Neural progenitor cell (in vitro differentiated cells): ENCODE results near the gene RHBDL1. TPM values are rescaled to one million over a fixed set of nuclear protein-coding genes. Genes with fewer than 3 reads are reported as not detected.

ENCODE experiments used
- DNase-seq: peaks from one replicate; pipeline ENCODE4 v3.0.0-alpha.2; 2016; ENCODE audit warnings: low spot score
- H2AFZ ChIP-seq: fragments of 200-600 bp; sonication (generic); replicated peaks from 2 replicates; pipeline ENCODE4 v1.6.1; 2016; ENCODE audit warnings: antibody characterized with exemption
- H3F3A ChIP-seq: fragments of 200-600 bp; sonication (generic); 2 replicates; pipeline ENCODE4 v1.6.1; 2016; ENCODE audit warnings: antibody characterized with exemption, low read depth
- H3K27ac ChIP-seq: fragments of 200-600 bp; sonication (generic); 2 replicates; pipeline ENCODE4 v1.5.1; 2016; ENCODE audit warnings: mild to moderate bottlenecking
- H3K27me3 ChIP-seq: fragments of 200-600 bp; sonication (generic); 2 replicates; pipeline ENCODE4 v1.6.1; 2016; ENCODE audit warnings: mild to moderate bottlenecking, moderate library complexity
- H3K36me3 ChIP-seq: fragments of 200-600 bp; sonication (generic); 2 replicates; pipeline ENCODE4 v1.5.1; 2016
- H3K4me1 ChIP-seq: fragments of 200-600 bp; sonication (generic); 2 replicates; pipeline ENCODE4 v1.6.1; 2016; ENCODE audit warnings: mixed run types
- H3K4me2 ChIP-seq: fragments of 200-600 bp; sonication (generic); 2 replicates; pipeline ENCODE4 v1.6.1; 2016
- H3K4me3 ChIP-seq: fragments of 200-600 bp; sonication (generic); 2 replicates; pipeline ENCODE4 v1.5.1; 2016
- H3K79me2 ChIP-seq: fragments of 200-600 bp; sonication (generic); 2 replicates; pipeline ENCODE4 v1.6.1; 2016; ENCODE audit warnings: low read depth
- H3K9ac ChIP-seq: fragments of 200-600 bp; sonication (generic); 2 replicates; pipeline ENCODE4 v1.6.1; 2016
- H3K9me3 ChIP-seq: fragments of 200-600 bp; sonication (generic); 2 replicates; pipeline ENCODE4 v1.5.1; 2016; ENCODE audit warnings: low read depth
- H4K20me1 ChIP-seq: fragments of 200-600 bp; sonication (generic); 2 replicates; pipeline ENCODE4 v1.6.1; 2016; ENCODE audit warnings: low read depth
- H3K27ac Mint-ChIP-seq: 3 replicates; pipeline ENCODE4 v1.8.0; 2021; ENCODE audit warnings: mixed read lengths
- H3K27me3 Mint-ChIP-seq: 2 replicates; pipeline ENCODE4 v1.8.0; 2022; ENCODE audit warnings: low read depth, mild to moderate bottlenecking, inconsistent platforms, moderate library complexity, mixed read lengths; ENCODE audit not compliant: insufficient read depth
- H3K36me3 Mint-ChIP-seq: 3 replicates; pipeline ENCODE4 v1.8.0; 2021; ENCODE audit warnings: mixed read lengths
- H3K4me1 Mint-ChIP-seq: 3 replicates; pipeline ENCODE4 v1.8.0; 2021; ENCODE audit warnings: mixed read lengths
- H3K4me3 Mint-ChIP-seq: 3 replicates; pipeline ENCODE4 v1.8.0; 2021; ENCODE audit warnings: mild to moderate bottlenecking, moderate library complexity, mixed read lengths
- H3K9me3 Mint-ChIP-seq: 3 replicates; pipeline ENCODE4 v1.8.0; 2020; ENCODE audit warnings: mixed read lengths
- EZH2 ChIP-seq: fragments of 200-600 bp; sonication (generic); IDR thresholded peaks from 2 replicates; pipeline ENCODE4 v1.6.1; 2017; ENCODE audit warnings: antibody characterized with exemption, mild to moderate bottlenecking, moderate library complexity
- EZH2phosphoT487 ChIP-seq: fragments of 200-600 bp; sonication (generic); IDR thresholded peaks from 2 replicates; pipeline ENCODE4 v1.6.1; 2017; ENCODE audit warnings: antibody characterized with exemption
- total RNA-seq: library from RNA; depleted of rRNA; stranded (reverse); fragments of >200 nt; gene quantifications from 2 replicates; pipeline ENCODE4 v1.2.3, GENCODE V29; 2015; ENCODE audit warnings: low replicate concordance
- TF ChIP-seq, protein P1 (sequence below): fragments of 200-600 bp; sonication (generic); IDR thresholded peaks from 2 replicates; pipeline ENCODE4 v1.5.1; 2017; ENCODE audit warnings: antibody characterized with exemption, mild to moderate bottlenecking

RHBDL1 gene
- total RNA-seq, 1 donor from 2014 or later: 0.28 TPM

DNA sequence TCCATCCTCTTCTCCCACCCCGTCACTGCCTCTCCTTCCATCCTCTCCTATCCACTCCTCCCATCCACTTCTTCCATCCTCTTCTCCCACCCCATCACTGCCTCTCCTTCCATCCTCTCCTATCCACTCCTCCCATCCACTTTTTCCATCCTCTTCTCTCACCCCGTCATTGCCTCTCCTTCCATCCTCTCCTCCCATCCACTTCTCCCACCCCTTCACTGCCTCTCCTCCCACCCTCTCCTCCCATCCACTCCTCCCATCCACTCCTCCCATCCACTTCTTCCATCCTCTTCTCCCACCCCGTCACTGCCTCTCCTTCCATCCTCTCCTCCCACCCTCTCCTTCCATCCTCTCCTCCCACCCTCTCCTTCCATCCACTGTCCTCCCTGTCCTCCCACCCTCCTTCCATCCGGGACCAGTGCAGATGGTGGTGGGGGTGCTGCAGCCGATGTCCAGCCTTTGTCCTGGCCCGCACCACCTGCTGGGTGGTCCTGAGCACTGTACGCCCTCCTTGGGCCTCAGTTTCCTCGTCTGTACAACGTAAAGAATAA, 43.6 kb upstream of the RHBDL1 start:
- peak overlapping the region; percentile 67 for H3K4me3 Mint-ChIP-seq
- no peak overlapping the region for H2AFZ ChIP-seq

DNA sequence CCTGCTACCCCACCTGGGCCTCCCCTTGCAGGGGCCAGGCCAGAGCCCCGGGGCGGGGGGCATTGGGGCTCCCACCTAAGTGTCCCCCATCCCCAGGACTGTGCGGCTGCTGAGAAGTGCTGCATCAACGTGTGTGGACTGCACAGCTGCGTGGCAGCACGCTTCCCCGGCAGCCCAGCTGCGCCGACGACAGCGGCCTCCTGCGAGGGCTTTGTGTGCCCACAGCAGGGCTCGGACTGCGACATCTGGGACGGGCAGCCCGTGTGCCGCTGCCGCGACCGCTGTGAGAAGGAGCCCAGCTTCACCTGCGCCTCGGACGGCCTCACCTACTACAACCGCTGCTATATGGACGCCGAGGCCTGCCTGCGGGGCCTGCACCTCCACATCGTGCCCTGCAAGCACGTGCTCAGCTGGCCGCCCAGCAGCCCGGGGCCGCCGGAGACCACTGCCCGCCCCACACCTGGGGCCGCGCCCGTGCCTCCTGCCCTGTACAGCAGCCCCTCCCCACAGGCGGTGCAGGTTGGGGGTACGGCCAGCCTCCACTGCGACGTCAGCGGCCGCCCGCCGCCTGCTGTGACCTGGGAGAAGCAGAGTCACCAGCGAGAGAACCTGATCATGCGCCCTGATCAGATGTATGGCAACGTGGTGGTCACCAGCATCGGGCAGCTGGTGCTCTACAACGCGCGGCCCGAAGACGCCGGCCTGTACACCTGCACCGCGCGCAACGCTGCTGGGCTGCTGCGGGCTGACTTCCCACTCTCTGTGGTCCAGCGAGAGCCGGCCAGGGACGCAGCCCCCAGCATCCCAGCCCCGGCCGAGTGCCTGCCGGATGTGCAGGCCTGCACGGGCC, 42.8 kb upstream of the RHBDL1 start:
- H3K36me3 ChIP-seq: no peaks in the 10 kb centered on the region
- peak overlapping the region; percentile 27 for H3K4me3 Mint-ChIP-seq
- peaks cover 3% of the 10 kb centered on the region for H3K36me3 Mint-ChIP-seq
- peaks cover 30% of the 10 kb centered on the region for H3K4me1 ChIP-seq
- H3K27me3 Mint-ChIP-seq: peaks cover 12% of the 10 kb centered on the region
- no peak for DNase-seq
- H3F3A ChIP-seq: peaks cover 33% of the 10 kb centered on the region
- H4K20me1 ChIP-seq: peaks cover 43% of the 10 kb centered on the region
- no peak overlapping the region for H3K27ac Mint-ChIP-seq
- H3K27me3 ChIP-seq: no peaks in the 10 kb centered on the region
- no peaks in the 10 kb centered on the region for H3K9me3 ChIP-seq
- H3K79me2 ChIP-seq: peaks cover 12% of the 10 kb centered on the region
- peaks cover 26% of the 10 kb centered on the region for H3K4me1 Mint-ChIP-seq
- H3K9ac ChIP-seq: no peak overlapping the region
- peaks cover 3% of the 10 kb centered on the region for H3K9me3 Mint-ChIP-seq
- peak overlapping the region; percentile 93 for H3K4me2 ChIP-seq
- TF ChIP-seq, protein P1, sequence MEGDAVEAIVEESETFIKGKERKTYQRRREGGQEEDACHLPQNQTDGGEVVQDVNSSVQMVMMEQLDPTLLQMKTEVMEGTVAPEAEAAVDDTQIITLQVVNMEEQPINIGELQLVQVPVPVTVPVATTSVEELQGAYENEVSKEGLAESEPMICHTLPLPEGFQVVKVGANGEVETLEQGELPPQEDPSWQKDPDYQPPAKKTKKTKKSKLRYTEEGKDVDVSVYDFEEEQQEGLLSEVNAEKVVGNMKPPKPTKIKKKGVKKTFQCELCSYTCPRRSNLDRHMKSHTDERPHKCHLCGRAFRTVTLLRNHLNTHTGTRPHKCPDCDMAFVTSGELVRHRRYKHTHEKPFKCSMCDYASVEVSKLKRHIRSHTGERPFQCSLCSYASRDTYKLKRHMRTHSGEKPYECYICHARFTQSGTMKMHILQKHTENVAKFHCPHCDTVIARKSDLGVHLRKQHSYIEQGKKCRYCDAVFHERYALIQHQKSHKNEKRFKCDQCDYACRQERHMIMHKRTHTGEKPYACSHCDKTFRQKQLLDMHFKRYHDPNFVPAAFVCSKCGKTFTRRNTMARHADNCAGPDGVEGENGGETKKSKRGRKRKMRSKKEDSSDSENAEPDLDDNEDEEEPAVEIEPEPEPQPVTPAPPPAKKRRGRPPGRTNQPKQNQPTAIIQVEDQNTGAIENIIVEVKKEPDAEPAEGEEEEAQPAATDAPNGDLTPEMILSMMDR: no peak
- no peak for TF ChIP-seq EZH2phosphoT487
- no peak for TF ChIP-seq EZH2
- no peak overlapping the region for H2AFZ ChIP-seq
- no peak overlapping the region for H3K27ac ChIP-seq
- H3K4me3 ChIP-seq: no peak overlapping the region

More for the DNA sequence above, 43.6 kb upstream of the RHBDL1 start:
- peaks cover 26% of the 10 kb centered on the region for H3K4me1 ChIP-seq
- no peak for DNase-seq
- Mint-ChIP-seq H3K9me3 (peaks cover 3% of the 10 kb centered on the region), H3K36me3 (peaks cover 3% of the 10 kb centered on the region), H3K4me1 (peaks cover 21% of the 10 kb centered on the region), H3K27ac (no peak overlapping the region), H3K27me3 (peaks cover 9% of the 10 kb centered on the region)
- H3K4me2 ChIP-seq: peak overlapping the region; percentile 93
- H3K79me2 ChIP-seq: peaks cover 12% of the 10 kb centered on the region
- no peak overlapping the region for H3K4me3 ChIP-seq
- H3F3A ChIP-seq: peaks cover 27% of the 10 kb centered on the region
- H3K36me3 ChIP-seq: no peaks in the 10 kb centered on the region
- H3K27ac ChIP-seq: no peak overlapping the region
- TF ChIP-seq EZH2phosphoT487 (no peak), EZH2 (no peak)
- TF ChIP-seq, protein P1: no peak
- no peaks in the 10 kb centered on the region for H3K9me3 ChIP-seq
- H3K9ac ChIP-seq: no peak overlapping the region
- no peaks in the 10 kb centered on the region for H3K27me3 ChIP-seq
- H4K20me1 ChIP-seq: peaks cover 43% of the 10 kb centered on the region

DNA sequence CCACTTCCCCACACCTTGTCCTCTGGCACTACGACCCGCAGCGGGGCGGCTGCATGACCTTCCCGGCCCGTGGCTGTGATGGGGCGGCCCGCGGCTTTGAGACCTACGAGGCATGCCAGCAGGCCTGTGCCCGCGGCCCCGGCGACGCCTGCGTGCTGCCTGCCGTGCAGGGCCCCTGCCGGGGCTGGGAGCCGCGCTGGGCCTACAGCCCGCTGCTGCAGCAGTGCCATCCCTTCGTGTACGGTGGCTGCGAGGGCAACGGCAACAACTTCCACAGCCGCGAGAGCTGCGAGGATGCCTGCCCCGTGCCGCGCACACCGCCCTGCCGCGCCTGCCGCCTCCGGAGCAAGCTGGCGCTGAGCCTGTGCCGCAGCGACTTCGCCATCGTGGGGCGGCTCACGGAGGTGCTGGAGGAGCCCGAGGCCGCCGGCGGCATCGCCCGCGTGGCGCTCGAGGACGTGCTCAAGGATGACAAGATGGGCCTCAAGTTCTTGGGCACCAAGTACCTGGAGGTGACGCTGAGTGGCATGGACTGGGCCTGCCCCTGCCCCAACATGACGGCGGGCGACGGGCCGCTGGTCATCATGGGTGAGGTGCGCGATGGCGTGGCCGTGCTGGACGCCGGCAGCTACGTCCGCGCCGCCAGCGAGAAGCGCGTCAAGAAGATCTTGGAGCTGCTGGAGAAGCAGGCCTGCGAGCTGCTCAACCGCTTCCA, 42.0 kb upstream of the RHBDL1 start:
- DNase-seq: no peak
- H3K4me2 ChIP-seq: no peak overlapping the region
- H3K36me3 ChIP-seq: no peaks in the 10 kb centered on the region
- no peak overlapping the region for H3K4me3 Mint-ChIP-seq
- peaks cover 36% of the 10 kb centered on the region for H3K4me1 ChIP-seq
- H3K9ac ChIP-seq: no peak overlapping the region
- H3F3A ChIP-seq: peaks cover 36% of the 10 kb centered on the region
- peaks cover 29% of the 10 kb centered on the region for H3K4me1 Mint-ChIP-seq
- no peak for TF ChIP-seq EZH2phosphoT487
- no peak for TF ChIP-seq EZH2
- TF ChIP-seq, protein P1: no peak
- H3K27ac Mint-ChIP-seq: no peak overlapping the region
- no peaks in the 10 kb centered on the region for H3K27me3 ChIP-seq
- peaks cover 12% of the 10 kb centered on the region for H3K79me2 ChIP-seq
- H3K9me3 ChIP-seq: no peaks in the 10 kb centered on the region
- no peak overlapping the region for H2AFZ ChIP-seq
- no peak overlapping the region for H3K27ac ChIP-seq
- peaks cover 13% of the 10 kb centered on the region for H3K27me3 Mint-ChIP-seq
- H3K4me3 ChIP-seq: no peak overlapping the region
- H4K20me1 ChIP-seq: peaks cover 43% of the 10 kb centered on the region
- peaks cover 3% of the 10 kb centered on the region for H3K9me3 Mint-ChIP-seq
- H3K36me3 Mint-ChIP-seq: peaks cover 3% of the 10 kb centered on the region
